ENCODE results near the gene SLC6A4. TPM values are rescaled to one million over a fixed set of nuclear protein-coding genes. Genes with fewer than 3 reads are reported as not detected.

The SLC6A4 gene
- total and polyA plus RNA-seq, 8 donors: 0.18 to 0.55 TPM; not detected in 6

- no peak for DNase-seq
- H3K27ac ChIP-seq: no peak overlapping the region
- H3K4me1 ChIP-seq: no peaks in the 10 kb centered on the region
- no peaks in the 10 kb centered on the region for H3K36me3 ChIP-seq
- intact Hi-C loops (cut with DNase I; ENCODE audit: low total_unique reads): no loop called here
- no peak overlapping the region for H3K4me3 ChIP-seq
- 75 to 96% (median 87%) methylated on average over 5 to 10 of the region's 10 CpGs for WGBS, 5 donors
- H3K27me3 ChIP-seq: no peaks in the 10 kb centered on the region
- H3K9me3 ChIP-seq: no peaks in the 10 kb centered on the region
- TF ChIP-seq POLR2AphosphoS5 (IDR thresholded peaks at IDR 0.05) (no peak), POLR2A (IDR thresholded peaks at IDR 0.05) (no peak), CTCF (IDR thresholded peaks at IDR 0.05) (no peak), EP300 (IDR thresholded peaks at IDR 0.05) (no peak)
Observed at GRCh38 chr17:30221346-30221745, 14.2 kb downstream of the SLC6A4 start.

DNA sequence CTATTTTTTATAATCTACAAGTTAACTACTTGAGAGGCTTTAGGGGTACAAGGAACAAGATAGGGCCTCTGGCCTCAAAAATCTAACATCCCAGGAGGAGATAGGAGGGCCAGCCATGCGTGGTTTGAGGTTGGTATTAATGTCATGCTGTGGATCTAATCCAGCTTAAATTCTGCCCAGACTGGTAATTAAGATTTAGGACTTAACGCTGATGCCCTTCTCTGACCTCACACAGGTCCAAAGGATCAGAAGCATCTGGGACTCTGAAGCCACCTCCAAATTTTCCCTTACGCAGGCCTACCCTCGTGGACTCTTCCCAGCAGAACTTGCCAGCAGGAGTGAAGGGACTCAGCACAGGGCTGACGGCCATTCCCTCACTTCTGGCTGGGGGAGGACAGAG is 15.1 kb downstream of the SLC6A4 start:
- H3K36me3 ChIP-seq: no peaks in the 10 kb centered on the region
- H3K4me3 ChIP-seq: no peak overlapping the region
- H3K27ac ChIP-seq: no peak overlapping the region
- TF ChIP-seq POLR2A (IDR thresholded peaks at IDR 0.05): no peak
- no peak for TF ChIP-seq EP300 (IDR thresholded peaks at IDR 0.05)
- no peak for TF ChIP-seq CTCF (IDR thresholded peaks at IDR 0.05)
- no peak for TF ChIP-seq POLR2AphosphoS5 (IDR thresholded peaks at IDR 0.05)
- 79 to 92% (median 89%) methylated on average over 5 of the region's 5 CpGs for WGBS, 5 donors
- no peaks in the 10 kb centered on the region for H3K27me3 ChIP-seq
- no peak for DNase-seq
- intact Hi-C loops (cut with DNase I; ENCODE audit: low total_unique reads): no loop called here
- no peaks in the 10 kb centered on the region for H3K4me1 ChIP-seq
- H3K9me3 ChIP-seq: no peaks in the 10 kb centered on the region

GRCh38 chr17:30219833-30220232 is 15.7 kb downstream of the SLC6A4 start:
- Histone ChIP-seq H3K4me3 (no peak overlapping the region), H3K36me3 (no peaks in the 10 kb centered on the region), H3K27ac (no peak overlapping the region), H3K4me1 (no peaks in the 10 kb centered on the region), H3K27me3 (no peaks in the 10 kb centered on the region), H3K9me3 (no peaks in the 10 kb centered on the region)
- WGBS, 5 donors: 48 to 70% (median 60%) methylated on average over 7 of the region's 7 CpGs
- no peak for DNase-seq
- TF ChIP-seq POLR2A (IDR thresholded peaks at IDR 0.05): no peak
- no peak for TF ChIP-seq EP300 (IDR thresholded peaks at IDR 0.05)
- no peak for TF ChIP-seq CTCF (IDR thresholded peaks at IDR 0.05)
- no peak for TF ChIP-seq POLR2AphosphoS5 (IDR thresholded peaks at IDR 0.05)
- intact Hi-C loops (cut with DNase I; ENCODE audit: low total_unique reads): no loop called here

DNA sequence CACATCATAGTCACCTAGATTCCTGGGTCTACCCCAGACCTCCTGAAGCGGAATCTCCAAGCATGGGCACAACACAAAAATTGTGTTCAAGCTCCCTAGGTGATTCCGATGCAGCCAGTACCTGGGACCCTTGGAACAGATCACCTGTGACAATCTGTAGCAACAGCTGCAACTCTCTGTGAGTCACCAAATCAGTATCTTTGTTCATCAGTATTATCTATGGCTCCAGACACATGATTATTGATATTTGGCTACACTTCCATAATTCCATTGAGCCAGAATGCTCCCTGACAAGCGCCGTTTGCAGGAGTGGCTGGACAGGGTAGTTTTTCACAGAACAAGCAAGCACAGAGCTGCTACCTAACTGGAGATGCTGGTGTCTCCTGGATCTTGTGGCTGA is 16.2 kb downstream of the SLC6A4 start:
- no peaks in the 10 kb centered on the region for H3K36me3 ChIP-seq
- no peaks in the 10 kb centered on the region for H3K4me1 ChIP-seq
- intact Hi-C loops (cut with DNase I; ENCODE audit: low total_unique reads): no loop called here
- H3K4me3 ChIP-seq: no peak overlapping the region
- H3K27me3 ChIP-seq: no peaks in the 10 kb centered on the region
- WGBS, 5 donors: 77 to 85% (median 82%) methylated on average over 4 of the region's 4 CpGs
- H3K9me3 ChIP-seq: no peaks in the 10 kb centered on the region
- no peak for DNase-seq
- H3K27ac ChIP-seq: no peak overlapping the region
- no peak for TF ChIP-seq POLR2A (IDR thresholded peaks at IDR 0.05)
- TF ChIP-seq POLR2AphosphoS5 (IDR thresholded peaks at IDR 0.05): no peak
- TF ChIP-seq CTCF (IDR thresholded peaks at IDR 0.05): no peak
- TF ChIP-seq EP300 (IDR thresholded peaks at IDR 0.05): no peak

Data from stomach (tissue), 9 donors.